HepG2 (cell line): ENCODE results near the gene MRPL10. TPM values are rescaled to one million over a fixed set of nuclear protein-coding genes. Genes with fewer than 3 reads are reported as not detected.

ENCODE experiments used
- HIVEP1 ChIP-seq: sonication (generic); formaldehyde crosslinking; IDR thresholded peaks from 2 replicates; pipeline ENCODE4 v1.4.0; 2020; ENCODE audit warnings: mild to moderate bottlenecking, missing genetic modification reagents
- MAFK ChIP-seq, 2 experiments: IDR thresholded peaks in 1 of 2; conservative IDR thresholded peaks in 1 of 2; 2 replicates each; pipeline ENCODE4 v1.6.1; 2011; ENCODE audit warnings: improper control_type of control experiment in 2 of 2, low read length in 2 of 2
- MYNN ChIP-seq: sonication (generic); formaldehyde crosslinking; IDR thresholded peaks from 2 replicates; pipeline ENCODE4 v1.4.0; 2020; ENCODE audit warnings: mild to moderate bottlenecking, low read depth, missing genetic modification reagents
- RFXANK ChIP-seq: IDR thresholded peaks from 2 replicates; pipeline ENCODE4 v1.6.1; 2016
- U2AF2 ChIP-seq: fragments of 200-400 bp; formaldehyde crosslinking; IDR thresholded peaks from 2 replicates; pipeline ENCODE4 v1.6.1; 2017; ENCODE audit warnings: low read depth, mild to moderate bottlenecking, low read length
- ZNF124 ChIP-seq: sonication (generic); formaldehyde crosslinking; IDR thresholded peaks from 2 replicates; pipeline ENCODE4 v1.4.0; 2020; ENCODE audit warnings: missing genetic modification reagents
- ZNF274 ChIP-seq: sonication (generic); formaldehyde crosslinking; IDR thresholded peaks from 2 replicates; pipeline ENCODE4 v1.5.1; 2020; ENCODE audit warnings: mild to moderate bottlenecking, missing genetic modification reagents
- ZNF367 ChIP-seq: sonication (generic); formaldehyde crosslinking; IDR thresholded peaks from 2 replicates; pipeline ENCODE4 v1.4.0; 2020; ENCODE audit warnings: missing genetic modification reagents, borderline replicate concordance
- ZNF547 ChIP-seq: sonication (generic); formaldehyde crosslinking; IDR thresholded peaks from 2 replicates; pipeline ENCODE4 v1.5.1; 2020; ENCODE audit warnings: mild to moderate bottlenecking, missing genetic modification reagents
- ZNF703 ChIP-seq: sonication (generic); formaldehyde crosslinking; IDR thresholded peaks from 2 replicates; pipeline ENCODE4 v1.5.1; 2020; ENCODE audit warnings: missing genetic modification reagents, mild to moderate bottlenecking, moderate library complexity, borderline replicate concordance
- ZSCAN20 ChIP-seq: sonication (generic); formaldehyde crosslinking; IDR thresholded peaks from 2 replicates; pipeline ENCODE4 v1.4.0; 2020; ENCODE audit warnings: missing genetic modification reagents, mild to moderate bottlenecking, borderline replicate concordance
- polyA plus RNA-seq, 8 experiments: library from polyadenylated mRNA; depleted of rRNA in 3 of 8; stranded (reverse) in 7 of 8; unstranded in 1 of 8; fragments of >200 nt; fragmentation: Illumina TruSeq in 4 of 8; extraction: Trizol in 4 of 8; gene quantifications; 2 replicates each; pipeline versions ENCODE4 v1.2.1 to v1.2.3, GENCODE V29; 2011 to 2016; ENCODE audit warnings: low read depth in 4 of 8, missing spikeins in 1 of 8, mixed read lengths in 1 of 8; ENCODE audit not compliant: insufficient read depth in 1 of 8
- total RNA-seq, 5 experiments: library from RNA; depleted of rRNA; stranded (reverse); fragments of >200 nt; fragmentation: Illumina TruSeq; extraction: Trizol; gene quantifications; 2 replicates each; pipeline ENCODE4 v1.2.3, GENCODE V29; 2016; ENCODE audit warnings: low read depth in 1 of 5
- TF ChIP-seq, protein P1 (sequence below): sonication (generic); formaldehyde crosslinking; IDR thresholded peaks from 2 replicates; pipeline ENCODE4 v1.5.1; 2020; ENCODE audit warnings: missing genetic modification reagents, mild to moderate bottlenecking, borderline replicate concordance
- TF ChIP-seq, protein P2 (sequence below): sonication (generic); formaldehyde crosslinking; IDR thresholded peaks from 2 replicates; pipeline ENCODE4 v1.5.1; 2020; ENCODE audit warnings: mild to moderate bottlenecking, missing genetic modification reagents, moderate library complexity
- TF ChIP-seq, protein P3 (sequence below): sonication (generic); formaldehyde crosslinking; IDR thresholded peaks from 2 replicates; pipeline ENCODE4 v1.5.1; 2020; ENCODE audit warnings: missing genetic modification reagents, mild to moderate bottlenecking, borderline replicate concordance

The MRPL10 gene
- total and polyA plus RNA-seq, 2 of the 13 experiments (the other 11 are each of a cell fraction or from before 2014, with no cell fraction given): 56.7 to 149 TPM

DNA sequence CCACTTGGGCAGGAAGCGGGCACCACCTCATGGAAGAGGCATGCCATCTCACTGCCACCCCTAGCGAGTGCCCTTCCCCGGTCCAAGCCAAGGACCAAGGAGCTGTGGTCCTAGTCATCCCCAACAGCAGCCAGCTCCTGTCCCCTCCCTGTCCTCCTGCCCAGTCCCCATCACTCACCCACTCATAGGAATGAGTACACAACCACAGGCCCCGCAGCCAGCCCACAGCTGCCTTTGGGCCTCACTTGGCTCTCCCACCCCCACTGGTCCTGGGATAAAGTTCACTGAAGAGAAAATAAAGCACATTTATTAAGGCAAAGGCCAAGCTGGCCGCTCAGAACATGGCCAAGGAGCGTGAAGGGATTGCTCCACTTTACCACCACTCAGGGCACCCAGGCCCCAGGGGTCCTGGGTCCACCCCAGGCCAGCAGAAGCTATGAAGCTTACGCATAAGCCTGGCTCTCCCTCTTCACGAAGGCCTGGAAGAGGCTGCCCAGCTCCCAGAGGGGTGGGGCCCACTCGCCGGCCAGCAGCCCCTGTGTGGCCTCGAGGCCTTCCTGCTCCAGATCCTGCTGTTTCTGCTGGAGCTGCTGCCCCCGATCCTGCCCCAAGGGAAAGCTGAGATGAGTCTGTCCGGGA is 6.2 kb upstream of the MRPL10 start (continued):
- TF ChIP-seq, protein P1, sequence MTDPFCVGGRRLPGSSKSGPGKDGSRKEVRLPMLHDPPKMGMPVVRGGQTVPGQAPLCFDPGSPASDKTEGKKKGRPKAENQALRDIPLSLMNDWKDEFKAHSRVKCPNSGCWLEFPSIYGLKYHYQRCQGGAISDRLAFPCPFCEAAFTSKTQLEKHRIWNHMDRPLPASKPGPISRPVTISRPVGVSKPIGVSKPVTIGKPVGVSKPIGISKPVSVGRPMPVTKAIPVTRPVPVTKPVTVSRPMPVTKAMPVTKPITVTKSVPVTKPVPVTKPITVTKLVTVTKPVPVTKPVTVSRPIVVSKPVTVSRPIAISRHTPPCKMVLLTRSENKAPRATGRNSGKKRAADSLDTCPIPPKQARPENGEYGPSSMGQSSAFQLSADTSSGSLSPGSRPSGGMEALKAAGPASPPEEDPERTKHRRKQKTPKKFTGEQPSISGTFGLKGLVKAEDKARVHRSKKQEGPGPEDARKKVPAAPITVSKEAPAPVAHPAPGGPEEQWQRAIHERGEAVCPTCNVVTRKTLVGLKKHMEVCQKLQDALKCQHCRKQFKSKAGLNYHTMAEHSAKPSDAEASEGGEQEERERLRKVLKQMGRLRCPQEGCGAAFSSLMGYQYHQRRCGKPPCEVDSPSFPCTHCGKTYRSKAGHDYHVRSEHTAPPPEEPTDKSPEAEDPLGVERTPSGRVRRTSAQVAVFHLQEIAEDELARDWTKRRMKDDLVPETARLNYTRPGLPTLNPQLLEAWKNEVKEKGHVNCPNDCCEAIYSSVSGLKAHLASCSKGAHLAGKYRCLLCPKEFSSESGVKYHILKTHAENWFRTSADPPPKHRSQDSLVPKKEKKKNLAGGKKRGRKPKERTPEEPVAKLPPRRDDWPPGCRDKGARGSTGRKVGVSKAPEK (CRISPR knock-in tag): no peak
- TF ChIP-seq, protein P2, sequence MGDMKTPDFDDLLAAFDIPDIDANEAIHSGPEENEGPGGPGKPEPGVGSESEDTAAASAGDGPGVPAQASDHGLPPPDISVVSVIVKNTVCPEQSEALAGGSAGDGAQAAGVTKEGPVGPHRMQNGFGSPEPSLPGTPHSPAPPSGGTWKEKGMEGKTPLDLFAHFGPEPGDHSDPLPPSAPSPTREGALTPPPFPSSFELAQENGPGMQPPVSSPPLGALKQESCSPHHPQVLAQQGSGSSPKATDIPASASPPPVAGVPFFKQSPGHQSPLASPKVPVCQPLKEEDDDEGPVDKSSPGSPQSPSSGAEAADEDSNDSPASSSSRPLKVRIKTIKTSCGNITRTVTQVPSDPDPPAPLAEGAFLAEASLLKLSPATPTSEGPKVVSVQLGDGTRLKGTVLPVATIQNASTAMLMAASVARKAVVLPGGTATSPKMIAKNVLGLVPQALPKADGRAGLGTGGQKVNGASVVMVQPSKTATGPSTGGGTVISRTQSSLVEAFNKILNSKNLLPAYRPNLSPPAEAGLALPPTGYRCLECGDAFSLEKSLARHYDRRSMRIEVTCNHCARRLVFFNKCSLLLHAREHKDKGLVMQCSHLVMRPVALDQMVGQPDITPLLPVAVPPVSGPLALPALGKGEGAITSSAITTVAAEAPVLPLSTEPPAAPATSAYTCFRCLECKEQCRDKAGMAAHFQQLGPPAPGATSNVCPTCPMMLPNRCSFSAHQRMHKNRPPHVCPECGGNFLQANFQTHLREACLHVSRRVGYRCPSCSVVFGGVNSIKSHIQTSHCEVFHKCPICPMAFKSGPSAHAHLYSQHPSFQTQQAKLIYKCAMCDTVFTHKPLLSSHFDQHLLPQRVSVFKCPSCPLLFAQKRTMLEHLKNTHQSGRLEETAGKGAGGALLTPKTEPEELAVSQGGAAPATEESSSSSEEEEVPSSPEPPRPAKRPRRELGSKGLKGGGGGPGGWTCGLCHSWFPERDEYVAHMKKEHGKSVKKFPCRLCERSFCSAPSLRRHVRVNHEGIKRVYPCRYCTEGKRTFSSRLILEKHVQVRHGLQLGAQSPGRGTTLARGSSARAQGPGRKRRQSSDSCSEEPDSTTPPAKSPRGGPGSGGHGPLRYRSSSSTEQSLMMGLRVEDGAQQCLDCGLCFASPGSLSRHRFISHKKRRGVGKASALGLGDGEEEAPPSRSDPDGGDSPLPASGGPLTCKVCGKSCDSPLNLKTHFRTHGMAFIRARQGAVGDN (CRISPR knock-in tag): peak; percentile 70
- TF ChIP-seq, protein P3, sequence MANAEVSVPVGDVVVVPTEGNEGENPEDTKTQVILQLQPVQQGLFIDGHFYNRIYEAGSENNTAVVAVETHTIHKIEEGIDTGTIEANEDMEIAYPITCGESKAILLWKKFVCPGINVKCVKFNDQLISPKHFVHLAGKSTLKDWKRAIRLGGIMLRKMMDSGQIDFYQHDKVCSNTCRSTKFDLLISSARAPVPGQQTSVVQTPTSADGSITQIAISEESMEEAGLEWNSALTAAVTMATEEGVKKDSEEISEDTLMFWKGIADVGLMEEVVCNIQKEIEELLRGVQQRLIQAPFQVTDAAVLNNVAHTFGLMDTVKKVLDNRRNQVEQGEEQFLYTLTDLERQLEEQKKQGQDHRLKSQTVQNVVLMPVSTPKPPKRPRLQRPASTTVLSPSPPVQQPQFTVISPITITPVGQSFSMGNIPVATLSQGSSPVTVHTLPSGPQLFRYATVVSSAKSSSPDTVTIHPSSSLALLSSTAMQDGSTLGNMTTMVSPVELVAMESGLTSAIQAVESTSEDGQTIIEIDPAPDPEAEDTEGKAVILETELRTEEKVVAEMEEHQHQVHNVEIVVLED (CRISPR knock-in tag): no peak
- TF ChIP-seq ZNF274 (CRISPR knock-in tag): no peak
- TF ChIP-seq MAFK (conservative IDR thresholded peaks at IDR 0.05 in 1 of 2, IDR thresholded peaks at IDR 0.05 in 1 of 2; ENCODE audit: low read length in 2 of 2): no peak
- TF ChIP-seq ZNF367 (CRISPR knock-in tag): no peak
- no peak for TF ChIP-seq ZNF547 (CRISPR knock-in tag)
- no peak for TF ChIP-seq ZSCAN20 (CRISPR knock-in tag)
- no peak for TF ChIP-seq U2AF2
- no peak for TF ChIP-seq ZNF124 (CRISPR knock-in tag)
- no peak for TF ChIP-seq ZNF703
- no peak for TF ChIP-seq MYNN (CRISPR knock-in tag)
- no peak for TF ChIP-seq RFXANK
- TF ChIP-seq HIVEP1 (CRISPR knock-in tag): no peak; the same call in 1 of the 2 replicates
